ENCODE measurements around the gene PRAC1. TPM values are rescaled to one million over a fixed set of nuclear protein-coding genes. Genes with fewer than 3 reads are reported as not detected.
"Not testable (repeated sequence)": the region's sequence is repeated elsewhere in the genome, so short reads cannot be mapped to it uniquely, and the experiment has no call there.

PRAC1 gene
- total RNA-seq, 1 donor, result not detected

DNA sequence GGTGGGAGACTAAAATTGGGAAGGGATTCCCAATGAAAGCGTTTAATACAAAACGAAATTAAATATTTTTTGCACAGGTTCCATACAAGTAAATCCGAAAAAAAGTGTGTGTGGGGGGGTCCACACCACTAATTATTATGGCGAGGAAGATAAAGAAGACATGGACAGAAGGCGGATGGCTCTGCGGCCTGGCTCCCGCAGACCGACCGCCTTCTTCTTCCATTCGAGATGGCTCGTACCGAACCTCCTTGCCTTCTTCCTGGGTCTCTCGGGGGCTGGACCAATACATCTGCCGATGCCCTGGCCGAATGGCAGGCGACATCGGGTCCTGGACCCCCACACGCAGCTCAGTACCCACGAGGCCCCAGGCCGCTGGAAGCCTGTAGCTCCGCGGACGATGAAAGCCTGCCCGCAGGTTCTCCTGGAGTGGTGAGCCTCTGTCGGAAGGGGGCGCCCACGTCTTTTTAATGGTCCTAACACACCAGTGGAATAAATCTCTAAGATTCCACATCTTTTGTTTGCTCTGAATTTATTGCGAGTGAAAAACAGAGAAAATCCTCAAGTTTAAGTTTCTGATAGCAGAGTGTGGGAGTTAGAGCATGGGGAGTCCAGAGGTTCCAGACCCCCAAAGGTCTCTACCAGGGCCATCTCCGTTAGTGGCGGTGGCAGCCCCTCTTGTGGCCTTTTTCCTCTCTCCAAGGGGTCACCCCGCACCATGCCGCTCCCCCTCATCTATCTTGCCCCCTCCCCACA is 2.1 kb upstream of the PRAC1 start:
- no peak overlapping the region for H3K4me3 ChIP-seq (ENCODE audit: low read length)
- H3K4me1 ChIP-seq (ENCODE audit: insufficient read depth, low read length), result peaks cover 35% of the 10 kb centered on the region
- peaks cover 100% of the 10 kb centered on the region for H3K27me3 ChIP-seq (ENCODE audit: insufficient read depth, low read length)
- H3K9me3 ChIP-seq (ENCODE audit: low read depth, low read length), result no peaks in the 10 kb centered on the region

DNA sequence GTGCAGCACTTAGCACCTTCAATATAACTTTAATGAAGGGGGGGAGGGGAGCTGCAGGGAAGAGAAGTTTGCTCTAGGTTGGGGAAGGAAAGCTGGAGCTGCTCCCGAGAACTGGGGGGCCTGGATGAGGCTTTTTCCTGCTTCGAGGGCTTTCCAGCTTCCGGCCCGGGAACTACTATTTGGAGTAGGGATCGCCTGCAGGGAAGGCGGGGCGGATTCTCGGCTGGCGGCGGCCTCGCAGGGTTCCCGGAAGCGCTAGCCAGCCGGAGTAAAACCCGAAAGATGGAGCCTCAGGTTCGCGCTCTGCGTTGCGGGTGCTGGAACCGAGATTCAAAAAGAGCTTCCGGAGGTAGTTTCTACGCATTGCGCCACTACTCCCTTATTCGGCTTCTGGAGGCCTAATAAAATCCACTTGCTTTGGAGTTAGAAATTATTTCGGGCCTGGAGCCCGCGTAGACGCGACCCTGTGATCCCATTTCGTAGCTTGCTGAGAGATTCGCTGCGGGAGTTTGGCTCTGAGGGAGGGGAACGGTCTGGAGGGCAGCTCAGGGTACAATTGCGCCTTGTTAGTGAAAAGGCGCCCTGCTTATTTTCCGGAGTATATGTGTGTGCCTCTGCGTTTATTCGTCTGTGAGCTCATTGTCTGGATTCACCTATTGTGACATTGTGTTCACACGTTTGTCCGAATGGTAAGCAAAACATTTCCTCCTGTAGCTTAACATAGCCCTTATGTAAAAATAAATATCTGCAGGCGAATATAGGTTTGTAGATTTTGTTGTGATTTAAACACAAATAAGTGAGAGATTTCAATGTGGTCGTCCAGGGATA is 1.3 kb upstream of the PRAC1 start:
- H3K4me3 ChIP-seq (ENCODE audit: low read length), result no peak overlapping the region
- peaks cover 100% of the 10 kb centered on the region for H3K27me3 ChIP-seq (ENCODE audit: insufficient read depth, low read length)
- H3K9me3 ChIP-seq (ENCODE audit: low read depth, low read length), result no peaks in the 10 kb centered on the region
- H3K4me1 ChIP-seq (ENCODE audit: insufficient read depth, low read length), result peaks cover 41% of the 10 kb centered on the region

DNA sequence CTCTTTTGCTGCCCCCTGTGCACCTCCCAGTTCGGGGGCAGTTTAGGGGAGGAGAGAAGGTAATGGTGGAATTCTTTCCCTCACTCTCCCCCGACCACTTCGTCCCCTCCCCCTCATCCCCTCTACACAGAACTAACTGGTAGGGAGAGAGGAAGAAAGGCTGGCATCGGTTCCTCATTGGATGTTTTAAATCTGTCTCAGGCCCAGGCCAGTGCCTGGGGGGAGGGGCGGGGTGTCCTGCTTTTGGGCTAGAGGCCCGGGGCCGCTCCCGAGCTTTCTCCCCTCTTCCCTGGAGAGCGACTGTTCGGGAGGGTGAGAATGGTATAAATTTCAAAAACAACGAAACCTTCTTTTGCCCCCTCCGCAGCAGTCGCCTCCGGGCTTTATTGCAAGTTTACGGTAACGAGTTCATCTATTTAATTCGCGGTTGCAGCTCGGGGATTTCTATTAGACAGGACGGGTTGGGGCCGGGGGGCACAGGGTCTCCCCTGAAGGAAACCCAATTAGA is 651 bp upstream of the PRAC1 start, which contains the start of gene PRAC2:
Gene PRAC2, plus strand, starts transcription at position 271 of the 508 bp plus-strand sequence. CDS start 1,226 bp downstream, outside the sequence.
- no peaks in the 10 kb centered on the region for H3K9me3 ChIP-seq (ENCODE audit: low read depth, low read length)
- peaks cover 100% of the 10 kb centered on the region for H3K27me3 ChIP-seq (ENCODE audit: insufficient read depth, low read length)
- H3K4me3 ChIP-seq (ENCODE audit: low read length), result no peak within 1 kb of the TSS
- peaks cover 40% of the 10 kb centered on the region for H3K4me1 ChIP-seq (ENCODE audit: insufficient read depth, low read length)

DNA sequence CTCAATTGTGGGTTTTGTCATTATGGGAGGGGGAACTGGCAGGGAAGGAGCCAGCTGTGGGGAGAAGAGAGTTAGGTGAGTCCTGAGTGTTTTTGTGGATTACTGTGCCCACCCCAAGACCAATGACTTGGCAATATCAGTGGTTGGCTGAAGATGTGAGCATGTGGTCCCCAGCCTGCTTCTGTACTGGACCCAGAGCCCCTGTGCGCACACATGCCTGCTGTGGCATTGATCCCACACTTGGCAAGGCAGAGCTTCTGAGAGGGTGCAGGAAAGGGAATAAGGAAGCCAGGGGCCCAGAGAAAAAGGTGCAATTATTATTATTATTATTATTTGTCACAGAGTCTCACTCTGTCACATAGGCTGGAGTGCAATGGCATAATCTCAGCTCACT is 1.3 kb downstream of the PRAC1 start:
- H3K4me3 ChIP-seq (ENCODE audit: low read length), result no peak overlapping the region
- peaks cover 40% of the 10 kb centered on the region for H3K4me1 ChIP-seq (ENCODE audit: insufficient read depth, low read length)
- no peaks in the 10 kb centered on the region for H3K9me3 ChIP-seq (ENCODE audit: low read depth, low read length)
- H3K27me3 ChIP-seq (ENCODE audit: insufficient read depth, low read length), result peaks cover 100% of the 10 kb centered on the region

DNA sequence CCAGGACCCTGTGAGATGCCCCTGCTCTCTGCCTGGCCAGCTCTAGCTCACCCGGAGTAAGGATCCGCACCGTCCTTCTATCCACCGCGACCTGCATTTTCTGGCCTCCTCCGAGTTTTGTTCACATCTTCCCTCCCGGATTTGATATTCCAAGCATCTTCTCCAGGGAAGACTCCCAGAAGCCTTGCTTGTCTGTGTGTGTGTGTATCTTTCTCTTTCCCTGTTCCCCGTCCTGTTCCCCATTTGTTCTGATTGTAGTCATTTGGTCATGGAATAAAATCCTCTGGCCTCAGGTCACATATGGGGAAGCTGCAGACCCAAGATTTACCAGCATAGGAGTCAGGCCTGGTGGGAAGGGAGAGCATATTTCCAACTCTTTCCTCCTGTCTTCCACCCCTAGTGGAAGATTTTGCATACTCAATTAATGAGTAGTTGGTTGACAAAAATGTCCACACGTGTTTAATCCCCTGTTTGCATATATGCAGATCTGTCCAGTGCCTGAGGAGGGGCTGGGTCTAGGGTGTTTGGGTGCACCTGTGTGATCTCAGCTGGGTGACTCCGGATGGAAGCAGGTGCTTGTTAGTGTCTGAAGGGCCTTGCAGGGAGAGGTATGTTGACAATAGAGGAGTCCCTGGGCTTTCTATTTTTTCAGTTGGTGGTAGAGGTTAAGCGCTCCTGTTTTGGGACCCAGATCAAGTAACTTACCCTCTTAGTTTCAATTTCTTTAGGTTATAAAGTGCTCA is 1.9 kb downstream of the PRAC1 start:
- H3K4me1 ChIP-seq (ENCODE audit: insufficient read depth, low read length), result peaks cover 40% of the 10 kb centered on the region
- H3K9me3 ChIP-seq (ENCODE audit: low read depth, low read length), result no peaks in the 10 kb centered on the region
- no peak overlapping the region for H3K4me3 ChIP-seq (ENCODE audit: low read length)
- peaks cover 100% of the 10 kb centered on the region for H3K27me3 ChIP-seq (ENCODE audit: insufficient read depth, low read length)

DNA sequence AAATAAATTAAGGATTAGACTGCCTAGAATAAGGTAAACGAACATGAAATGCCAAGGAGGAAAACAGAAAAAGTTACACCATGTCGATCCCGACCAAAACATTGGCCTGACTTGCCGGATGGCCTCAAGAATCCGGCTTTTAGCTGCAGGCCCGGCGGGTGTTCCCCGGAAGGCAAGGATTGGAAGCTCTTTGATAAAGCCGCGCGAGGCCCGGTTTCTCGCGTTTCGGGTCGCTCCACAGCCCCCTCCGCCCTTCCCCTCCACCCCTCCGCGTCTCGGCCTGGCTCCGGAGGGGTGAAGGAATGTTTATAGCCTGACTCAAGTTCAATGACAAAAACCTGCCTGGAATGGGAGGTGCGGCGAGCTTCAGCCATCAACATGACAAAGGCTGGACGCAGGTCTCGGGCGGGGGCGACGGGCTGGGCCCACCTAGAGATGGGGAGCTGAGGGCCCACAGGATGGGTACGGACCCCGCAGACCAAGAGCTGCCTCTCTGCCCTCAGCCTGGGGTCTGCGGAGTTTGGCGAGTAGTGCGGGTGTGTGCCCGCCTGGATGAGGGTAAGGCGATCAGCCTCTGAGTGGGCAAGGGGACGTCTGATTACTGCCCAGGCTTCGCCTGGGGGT is 2.6 kb downstream of the PRAC1 start:
- Histone ChIP-seq H3K9me3 (ENCODE audit: low read depth, low read length) (no peaks in the 10 kb centered on the region), H3K27me3 (ENCODE audit: insufficient read depth, low read length) (peaks cover 99% of the 10 kb centered on the region), H3K4me3 (ENCODE audit: low read length) (no peak overlapping the region), H3K4me1 (ENCODE audit: insufficient read depth, low read length) (peaks cover 34% of the 10 kb centered on the region)

DNA sequence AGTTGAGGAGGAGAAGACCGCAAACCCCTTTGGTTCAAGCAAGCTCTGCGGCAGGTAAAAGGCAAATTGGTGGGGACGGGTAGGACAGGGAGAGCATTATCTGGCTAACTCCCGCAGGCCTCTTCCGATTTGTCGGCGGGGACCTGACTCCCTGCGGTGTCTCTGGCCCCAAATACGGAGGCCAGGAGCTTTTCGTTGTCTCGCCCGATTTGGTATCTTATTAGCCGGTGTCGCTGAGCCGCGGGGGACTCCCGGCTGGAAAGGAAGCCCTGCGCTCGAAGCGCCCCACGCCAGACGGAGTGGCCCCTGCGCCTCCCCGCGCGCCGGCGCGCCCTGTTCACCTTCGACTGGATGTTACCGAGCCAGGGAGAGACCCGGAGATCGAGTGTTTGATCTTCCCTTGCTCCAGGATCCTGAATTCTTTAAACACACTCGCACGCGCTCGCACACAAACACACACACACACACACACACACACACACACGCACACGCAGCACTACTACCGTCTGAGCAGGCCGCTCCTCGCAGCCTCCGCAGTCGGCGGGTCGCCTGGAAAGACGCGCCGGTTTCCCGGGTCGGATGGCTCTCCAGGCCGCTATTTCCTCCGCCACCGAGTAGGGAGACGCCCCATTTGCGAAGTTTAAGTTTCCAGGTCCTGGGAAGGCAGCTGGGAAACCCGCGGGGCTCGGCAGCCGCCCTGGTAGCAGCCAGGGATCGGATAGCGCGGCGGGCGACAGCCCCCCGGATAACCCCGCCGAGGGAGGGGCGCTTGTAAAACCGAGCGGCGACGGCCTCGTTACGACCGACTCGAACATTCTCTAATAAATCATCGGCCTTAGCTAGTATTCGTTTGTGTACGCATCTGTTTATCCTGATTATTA is 3.3 kb downstream of the PRAC1 start:
- H3K4me3 ChIP-seq (ENCODE audit: low read length), result no peak overlapping the region
- peaks cover 26% of the 10 kb centered on the region for H3K4me1 ChIP-seq (ENCODE audit: insufficient read depth, low read length)
- H3K9me3 ChIP-seq (ENCODE audit: low read depth, low read length), result no peaks in the 10 kb centered on the region
- H3K27me3 ChIP-seq (ENCODE audit: insufficient read depth, low read length), result peaks cover 98% of the 10 kb centered on the region

DNA sequence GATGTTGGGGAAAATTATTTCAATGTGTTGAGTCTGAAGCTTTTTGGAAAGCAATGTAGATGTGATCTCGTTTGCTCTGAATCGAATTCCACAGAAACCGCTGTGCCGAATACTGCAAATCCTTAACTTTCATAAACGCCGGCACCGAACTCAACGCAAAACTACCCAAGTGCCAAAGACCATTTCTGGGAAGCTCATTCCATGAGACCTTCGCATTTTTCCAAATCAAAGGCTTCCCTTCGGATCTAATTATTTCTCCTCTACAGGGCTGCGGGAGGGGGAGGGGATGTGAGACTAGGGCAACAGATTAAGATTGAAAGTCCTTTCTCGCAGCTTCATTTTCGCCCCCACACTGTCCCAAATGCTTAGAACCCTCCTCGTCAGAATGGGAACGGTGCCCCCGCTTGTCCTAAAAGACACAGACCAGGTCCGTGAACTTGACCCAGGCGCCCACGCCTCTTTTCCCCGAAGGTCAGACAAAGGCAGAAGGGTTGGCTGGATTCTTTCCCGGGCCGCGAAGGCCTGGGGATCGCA is 4.0 kb downstream of the PRAC1 start:
- Histone ChIP-seq H3K4me1 (ENCODE audit: insufficient read depth, low read length) (peaks cover 19% of the 10 kb centered on the region), H3K9me3 (ENCODE audit: low read depth, low read length) (no peaks in the 10 kb centered on the region), H3K4me3 (ENCODE audit: low read length) (no peak overlapping the region), H3K27me3 (ENCODE audit: insufficient read depth, low read length) (peaks cover 91% of the 10 kb centered on the region)

DNA sequence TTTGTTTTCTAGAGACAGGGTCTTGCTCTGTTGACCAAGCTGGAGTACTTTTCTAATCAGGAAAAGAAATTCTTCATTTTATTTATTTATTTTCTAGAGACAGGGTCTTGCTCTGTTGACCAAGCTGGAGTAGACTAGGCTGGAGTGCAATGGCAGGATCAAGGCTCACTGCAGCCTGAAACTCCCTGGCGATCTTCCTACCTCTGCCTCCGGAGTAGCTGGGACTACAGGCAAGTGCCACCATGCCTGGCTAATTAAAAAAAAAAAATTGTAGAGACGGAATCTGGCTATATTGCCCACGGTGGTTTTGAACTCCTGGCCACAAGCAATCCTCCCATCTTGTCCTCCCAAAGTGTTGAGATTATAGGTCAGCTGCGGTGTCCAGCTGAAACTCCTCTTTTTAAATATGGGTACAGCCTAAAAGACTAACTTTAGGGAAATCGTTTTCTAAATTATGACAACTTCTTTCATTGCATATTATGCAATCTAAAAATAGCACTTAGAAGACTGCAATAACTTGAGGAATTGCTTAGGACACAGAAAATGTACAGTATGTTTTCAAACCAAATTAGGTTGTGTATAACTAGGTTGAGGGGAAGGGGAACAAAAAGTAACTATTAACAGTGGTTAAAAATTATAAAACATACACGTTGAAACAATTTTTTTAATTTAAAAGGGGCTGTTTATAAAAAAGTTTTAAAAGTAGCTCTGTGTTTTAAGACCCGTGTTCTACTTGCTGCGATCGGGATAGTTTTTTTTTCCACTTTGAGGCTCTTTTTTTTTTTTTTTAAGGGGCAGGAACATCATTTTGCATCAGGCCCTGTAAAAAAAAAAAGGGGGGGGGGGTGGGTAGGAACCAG is 4.7 kb downstream of the PRAC1 start:
- no peak overlapping the region for H3K4me3 ChIP-seq (ENCODE audit: low read length)
- H3K9me3 ChIP-seq (ENCODE audit: low read depth, low read length), result no peaks in the 10 kb centered on the region
- H3K27me3 ChIP-seq (ENCODE audit: insufficient read depth, low read length), result peaks cover 86% of the 10 kb centered on the region
- peaks cover 13% of the 10 kb centered on the region for H3K4me1 ChIP-seq (ENCODE audit: insufficient read depth, low read length)

DNA sequence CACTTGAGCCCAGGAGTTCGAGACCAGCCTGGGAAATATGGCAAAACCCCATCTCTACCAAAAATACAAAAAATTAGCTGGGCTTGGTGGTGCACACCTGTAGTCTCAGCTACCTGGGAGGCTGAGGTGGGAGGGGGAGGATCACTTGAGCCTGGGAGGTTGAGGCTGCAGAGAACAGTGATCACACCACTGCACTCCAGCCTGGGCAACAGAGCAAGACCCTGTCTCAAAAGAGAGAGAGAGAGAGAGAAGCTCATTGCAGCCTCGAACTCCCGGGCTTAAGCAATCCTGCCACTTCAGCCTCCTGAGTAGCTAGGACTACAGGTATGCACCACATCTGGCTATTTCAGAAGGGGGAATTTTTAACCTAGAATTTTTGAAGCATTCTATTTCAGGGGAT is 5.8 kb downstream of the PRAC1 start:
- H3K4me3 ChIP-seq (ENCODE audit: low read length); H3K9me3 ChIP-seq (ENCODE audit: low read depth, low read length): not testable (repeated sequence)
- Histone ChIP-seq H3K27me3 (ENCODE audit: insufficient read depth, low read length) (peaks cover 81% of the 10 kb centered on the region), H3K4me1 (ENCODE audit: insufficient read depth, low read length) (peaks cover 13% of the 10 kb centered on the region)

DNA sequence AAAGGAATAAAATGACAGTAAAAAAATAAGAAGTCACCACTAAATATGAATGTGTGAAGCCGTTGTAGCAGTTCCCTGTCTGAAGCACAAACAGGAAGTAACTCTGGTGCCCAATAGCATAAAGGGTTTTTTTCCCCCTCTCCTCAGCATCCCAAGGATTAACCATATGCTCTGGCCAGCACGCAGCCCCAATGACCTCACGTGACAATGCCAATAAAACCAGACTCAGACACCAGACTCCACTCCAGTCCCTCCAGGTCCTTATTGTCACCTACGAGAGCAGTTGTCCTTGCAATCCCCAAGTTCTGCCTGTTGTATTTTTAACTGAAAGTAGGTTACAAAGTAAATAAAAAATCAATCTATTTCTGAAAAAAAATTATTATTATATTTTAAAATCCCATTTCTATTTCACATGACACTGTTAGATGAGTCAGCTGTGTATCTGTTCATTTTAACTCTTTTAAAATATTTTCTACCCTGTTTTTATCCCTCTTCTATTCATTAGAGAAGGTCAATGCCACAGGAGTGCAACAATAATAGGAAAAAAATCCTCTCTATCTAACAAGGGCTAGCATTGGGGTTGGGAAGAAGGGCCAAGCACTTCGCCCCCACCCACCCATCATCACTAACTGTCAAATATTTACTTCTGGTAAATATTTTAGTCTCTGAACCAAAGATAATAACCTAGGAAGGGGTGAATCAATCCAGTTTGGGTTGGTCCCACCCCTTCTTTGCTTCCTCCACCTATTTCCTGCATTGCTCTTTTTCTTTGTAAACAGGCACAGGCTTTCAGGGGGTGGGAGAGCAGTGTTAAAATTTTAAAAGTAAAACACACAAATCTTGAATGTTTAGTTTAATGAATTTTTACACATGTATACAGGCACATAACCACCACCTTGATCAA is 6.6 kb downstream of the PRAC1 start:
- H3K4me3 ChIP-seq (ENCODE audit: low read length), result no peak overlapping the region
- H3K9me3 ChIP-seq (ENCODE audit: low read depth, low read length), result no peaks in the 10 kb centered on the region
- peaks cover 79% of the 10 kb centered on the region for H3K27me3 ChIP-seq (ENCODE audit: insufficient read depth, low read length)
- peaks cover 13% of the 10 kb centered on the region for H3K4me1 ChIP-seq (ENCODE audit: insufficient read depth, low read length)

DNA sequence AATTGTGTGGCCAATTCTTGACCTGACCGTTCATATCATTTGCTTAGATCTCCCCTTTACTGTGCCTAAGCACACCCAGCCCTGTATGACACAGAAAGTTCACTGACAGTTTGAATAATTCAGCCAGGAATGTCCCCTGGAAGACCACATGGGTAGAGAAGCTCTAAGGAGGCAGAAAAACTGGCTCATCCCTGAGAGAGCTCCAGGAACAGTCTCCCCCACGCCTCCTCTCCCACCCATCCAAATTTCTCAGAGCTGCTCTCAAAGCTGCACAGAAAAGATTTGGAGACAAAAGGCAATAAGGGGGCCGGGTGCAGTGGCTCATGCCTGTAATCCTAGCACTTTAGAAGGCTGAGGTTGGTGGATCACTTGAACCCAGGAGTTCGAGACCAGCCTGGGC is 11.2 kb downstream of the PRAC1 start:
- H3K9me3 ChIP-seq (ENCODE audit: low read depth, low read length), result no peaks in the 10 kb centered on the region
- H3K4me1 ChIP-seq (ENCODE audit: insufficient read depth, low read length), result no peaks in the 10 kb centered on the region
- H3K4me3 ChIP-seq (ENCODE audit: low read length), result no peak overlapping the region
- peaks cover 67% of the 10 kb centered on the region for H3K27me3 ChIP-seq (ENCODE audit: insufficient read depth, low read length)
